OCI-LY3 (cell line): ENCODE measurements around the gene EIF2D.

Experiments used
- H2AFZ ChIP-seq: fragments of 200-600, 300-600 bp; shearing (Covaris generic); 2 replicates; pipeline ENCODE4 v1.6.0; 2014; ENCODE audit warnings: antibody characterized with exemption, low read depth, low read length
- H3K27ac ChIP-seq: fragments of 200-600, 300-600 bp; sonication (generic); 2 replicates; pipeline ENCODE4 v1.5.1; 2014; ENCODE audit warnings: mild to moderate bottlenecking, low read length, moderate library complexity, mixed read lengths
- H3K27me3 ChIP-seq: fragments of 200-600, 300-600 bp; sonication (generic); 2 replicates; pipeline ENCODE4 v1.6.1; 2014; ENCODE audit warnings: low read depth, low read length, mixed read lengths
- H3K36me3 ChIP-seq: fragments of 200-600, 300-600 bp; sonication (generic); replicated peaks from 2 replicates; pipeline ENCODE3; 2014; ENCODE audit warnings: low read depth, low read length, mixed read lengths
- H3K4me1 ChIP-seq: fragments of 300-600, 200-600 bp; sonication (generic); 2 replicates; pipeline ENCODE4 v1.6.1; 2014; ENCODE audit warnings: low read length, mixed read lengths
- H3K4me2 ChIP-seq: fragments of 200-600, 300-600 bp; sonication (generic); 2 replicates; pipeline ENCODE4 v1.6.1; 2014; ENCODE audit warnings: low read length, mixed read lengths
- H3K4me3 ChIP-seq: fragments of 300-600, 200-600 bp; sonication (generic); 2 replicates; pipeline ENCODE4 v1.5.1; 2014; ENCODE audit warnings: antibody characterized with exemption, mild to moderate bottlenecking, low read length, moderate library complexity
- H3K79me2 ChIP-seq: fragments of 300-600, 200-600 bp; shearing (Covaris generic); 2 replicates; pipeline ENCODE4 v1.6.1; 2014; ENCODE audit warnings: mild to moderate bottlenecking, low read length, mixed read lengths
- H3K9ac ChIP-seq: fragments of 300-600, 200-600 bp; shearing (Covaris generic); 2 replicates; pipeline ENCODE4 v1.6.0; 2014; ENCODE audit warnings: mild to moderate bottlenecking, low read length, moderate library complexity
- H3K9me3 ChIP-seq: fragments of 200-600, 300-600 bp; shearing (Covaris generic); 2 replicates; pipeline ENCODE4 v1.6.1; 2014; ENCODE audit warnings: low read length, mixed read lengths; ENCODE audit not compliant: insufficient read depth
- H4K20me1 ChIP-seq: fragments of 200-600, 300-600 bp; sonication (generic); 2 replicates; pipeline ENCODE4 v1.6.1; 2016; ENCODE audit warnings: low read length, mixed read lengths; ENCODE audit not compliant: insufficient read depth
- CTCF ChIP-seq: fragments of 200-600, 300-600 bp; sonication (generic); IDR thresholded peaks from 2 replicates; pipeline ENCODE4 v1.5.1; 2014; ENCODE audit warnings: antibody characterized with exemption, low read length, low read depth
- EZH2phosphoT487 ChIP-seq: fragments of 200-600 bp; shearing (Covaris generic); IDR thresholded peaks from 2 replicates; pipeline ENCODE4 v1.6.1; 2018; ENCODE audit warnings: antibody characterized with exemption, mixed run types, low read depth

Gene EIF2D

GRCh38 chr1:206551986-206552326, 60.3 kb downstream of the EIF2D start:
- H3K4me3 ChIP-seq, result no peak overlapping the region
- no peaks in the 10 kb centered on the region for H3K27me3 ChIP-seq
- TF ChIP-seq CTCF (no peak), EZH2phosphoT487 (no peak)
- no peak overlapping the region for H3K9ac ChIP-seq
- H3K9me3 ChIP-seq, result no peaks in the 10 kb centered on the region
- no peaks in the 10 kb centered on the region for H3K36me3 ChIP-seq
- H3K79me2 ChIP-seq, result 0 out of 2 replicates have a peak, but pooled peaks cover 3% of the 10 kb centered on the region
- H2AFZ ChIP-seq, result no peak overlapping the region
- no peak overlapping the region for H3K4me2 ChIP-seq
- no peaks in the 10 kb centered on the region for H4K20me1 ChIP-seq
- H3K27ac ChIP-seq, result no peak overlapping the region
- H3K4me1 ChIP-seq, result peaks cover 24% of the 10 kb centered on the region

- H4K20me1 ChIP-seq, result no peaks in the 10 kb centered on the region
- TF ChIP-seq EZH2phosphoT487 (no peak), CTCF (no peak)
- H3K4me2 ChIP-seq, result no peak overlapping the region
- H3K9me3 ChIP-seq, result no peaks in the 10 kb centered on the region
- no peak overlapping the region for H2AFZ ChIP-seq
- no peak overlapping the region for H3K4me3 ChIP-seq
- H3K79me2 ChIP-seq, result 0 out of 2 replicates have a peak, but pooled peaks cover 2% of the 10 kb centered on the region
- H3K4me1 ChIP-seq, result peaks cover 21% of the 10 kb centered on the region
- H3K27me3 ChIP-seq, result no peaks in the 10 kb centered on the region
- H3K27ac ChIP-seq, result no peak overlapping the region
- H3K9ac ChIP-seq, result no peak overlapping the region
- H3K36me3 ChIP-seq, result no peaks in the 10 kb centered on the region
Observed at GRCh38 chr1:206551296-206551985, 60.8 kb downstream of the EIF2D start.

GRCh38 chr1:206550446-206550845, 61.8 kb downstream of the EIF2D start:
- Histone ChIP-seq H3K36me3 (no peaks in the 10 kb centered on the region), H3K9ac (no peak overlapping the region), H3K4me2 (no peak overlapping the region), H3K79me2 (no peaks in the 10 kb centered on the region), H3K27ac (no peak overlapping the region), H4K20me1 (no peaks in the 10 kb centered on the region), H3K27me3 (no peaks in the 10 kb centered on the region), H3K4me1 (peaks cover 11% of the 10 kb centered on the region), H2AFZ (no peak overlapping the region), H3K9me3 (no peaks in the 10 kb centered on the region), H3K4me3 (no peak overlapping the region)
- TF ChIP-seq CTCF (no peak), EZH2phosphoT487 (no peak)

- Histone ChIP-seq H2AFZ (no peak overlapping the region), H3K27ac (no peak overlapping the region), H3K9me3 (no peaks in the 10 kb centered on the region), H3K27me3 (no peaks in the 10 kb centered on the region), H3K4me2 (no peak overlapping the region), H3K4me3 (no peak overlapping the region), H4K20me1 (no peaks in the 10 kb centered on the region), H3K79me2 (no peaks in the 10 kb centered on the region), H3K4me1 (peaks cover 5% of the 10 kb centered on the region), H3K36me3 (no peaks in the 10 kb centered on the region), H3K9ac (no peak overlapping the region)
- TF ChIP-seq EZH2phosphoT487 (no peak), CTCF (no peak)
Observed at GRCh38 chr1:206547104-206547503, 65.2 kb downstream of the EIF2D start.
